ENCODE results near the gene CELA2A. TPM values are rescaled to one million over a fixed set of nuclear protein-coding genes. Genes with fewer than 3 reads are reported as not detected.

The CELA2A gene
- total RNA-seq, 1 donor from 2014 or later, result not detected

GRCh38 chr1:15445390-15446122 is 11.0 kb upstream of the CELA2A start:
- Histone ChIP-seq H3K4me3 (no peak overlapping the region), H3K9me3 (ENCODE audit: low read depth) (no peaks in the 10 kb centered on the region), H3K27ac (no peak overlapping the region), H3K9ac (no peak overlapping the region), H2AFZ (replicated peaks) (no peak overlapping the region), H3K4me1 (no peaks in the 10 kb centered on the region), H4K20me1 (ENCODE audit: low read depth) (no peaks in the 10 kb centered on the region), H3K36me3 (no peaks in the 10 kb centered on the region), H3K27me3 (no peaks in the 10 kb centered on the region), H3K4me2 (no peak overlapping the region), H3K79me2 (ENCODE audit: low read depth) (no peaks in the 10 kb centered on the region), H3F3A (ENCODE audit: low read depth) (no peaks in the 10 kb centered on the region)
- H3K9me3 Mint-ChIP-seq, result no peaks in the 10 kb centered on the region
- H3K4me3 Mint-ChIP-seq, result no peak overlapping the region
- peaks cover 18% of the 10 kb centered on the region for H3K27me3 Mint-ChIP-seq (ENCODE audit: insufficient read depth, low read depth)
- peaks cover 2% of the 10 kb centered on the region for H3K4me1 Mint-ChIP-seq
- DNase-seq (ENCODE audit: low spot score), result no peak
- H3K27ac Mint-ChIP-seq, result no peak overlapping the region
- TF ChIP-seq EZH2phosphoT487 (IDR thresholded peaks at IDR 0.05), result no peak
- no peak for TF ChIP-seq EZH2 (IDR thresholded peaks at IDR 0.05)
- TF ChIP-seq CTCF (IDR thresholded peaks at IDR 0.05), result no peak
- H3K36me3 Mint-ChIP-seq, result no peaks in the 10 kb centered on the region

GRCh38 chr1:15446212-15446611 is 10.3 kb upstream of the CELA2A start:
- no peak for TF ChIP-seq EZH2 (IDR thresholded peaks at IDR 0.05)
- no peak for TF ChIP-seq CTCF (IDR thresholded peaks at IDR 0.05)
- DNase-seq (ENCODE audit: low spot score), result no peak
- H2AFZ ChIP-seq (replicated peaks), result no peak overlapping the region

GRCh38 chr1:15448877-15449462 is 7.6 kb upstream of the CELA2A start:
- no peaks in the 10 kb centered on the region for H4K20me1 ChIP-seq (ENCODE audit: low read depth)
- H3K4me1 Mint-ChIP-seq, result peaks cover 2% of the 10 kb centered on the region
- no peak overlapping the region for H3K4me3 Mint-ChIP-seq
- TF ChIP-seq EZH2phosphoT487 (IDR thresholded peaks at IDR 0.05) (no peak), CTCF (IDR thresholded peaks at IDR 0.05) (no peak), EZH2 (IDR thresholded peaks at IDR 0.05) (no peak)
- H3K79me2 ChIP-seq (ENCODE audit: low read depth), result no peaks in the 10 kb centered on the region
- no peak overlapping the region for H3K4me2 ChIP-seq
- H3K9me3 ChIP-seq (ENCODE audit: low read depth), result no peaks in the 10 kb centered on the region
- no peaks in the 10 kb centered on the region for H3K4me1 ChIP-seq
- H3F3A ChIP-seq (ENCODE audit: low read depth), result no peaks in the 10 kb centered on the region
- no peak overlapping the region for H3K27ac Mint-ChIP-seq
- peaks cover 18% of the 10 kb centered on the region for H3K27me3 Mint-ChIP-seq (ENCODE audit: insufficient read depth, low read depth)
- no peak for DNase-seq (ENCODE audit: low spot score)
- H3K4me3 ChIP-seq, result no peak overlapping the region
- H3K9me3 Mint-ChIP-seq, result no peaks in the 10 kb centered on the region
- no peak overlapping the region for H3K9ac ChIP-seq
- no peaks in the 10 kb centered on the region for H3K36me3 Mint-ChIP-seq
- no peak overlapping the region for H2AFZ ChIP-seq (replicated peaks)
- H3K27ac ChIP-seq, result no peak overlapping the region
- no peaks in the 10 kb centered on the region for H3K36me3 ChIP-seq
- H3K27me3 ChIP-seq, result no peaks in the 10 kb centered on the region

More at GRCh38 chr1:15446212-15446611, 10.3 kb upstream of the CELA2A start:
- Histone ChIP-seq H3K27me3 (no peaks in the 10 kb centered on the region), H3K4me1 (no peaks in the 10 kb centered on the region), H3K27ac (no peak overlapping the region), H4K20me1 (ENCODE audit: low read depth) (no peaks in the 10 kb centered on the region), H3K9ac (no peak overlapping the region), H3K4me2 (no peak overlapping the region), H3F3A (ENCODE audit: low read depth) (no peaks in the 10 kb centered on the region), H3K36me3 (no peaks in the 10 kb centered on the region), H3K79me2 (ENCODE audit: low read depth) (no peaks in the 10 kb centered on the region), H3K4me3 (no peak overlapping the region), H3K9me3 (ENCODE audit: low read depth) (no peaks in the 10 kb centered on the region)
- Mint-ChIP-seq H3K9me3 (no peaks in the 10 kb centered on the region), H3K27me3 (ENCODE audit: insufficient read depth, low read depth) (peaks cover 17% of the 10 kb centered on the region), H3K36me3 (no peaks in the 10 kb centered on the region), H3K4me3 (no peak overlapping the region), H3K27ac (no peak overlapping the region), H3K4me1 (peaks cover 2% of the 10 kb centered on the region)

All from neural progenitor cell (in vitro differentiated cells).